Posterior vena cava (tissue), 2 donors: ENCODE results near the gene PNMA1. TPM values are rescaled to one million over a fixed set of nuclear protein-coding genes. Genes with fewer than 3 reads are reported as not detected.

Source experiments
- DNase-seq: peaks from one replicate; pipeline ENCODE4 v3.0.0-alpha.2; 2020; ENCODE audit warnings: low spot score
- intact Hi-C, 2 donors: fragments of 100-400 bp; cut with DNase I; formaldehyde crosslinking; loops; one replicate each; pipeline versions ENCODE4 v1.14.1 to v1.14.2; 2022 to 2023
- total RNA-seq, 2 donors: library from RNA; stranded (reverse); fragmentation: NEBNext Ultra II Directional; extraction: Animal tissue kit (Norgen Biotek cat#: 25700); gene quantifications; one replicate each; pipeline ENCODE4 v1.2.1, GENCODE V29; 2021
- donor health status: DM: yes; HTN: yes; CAD: no.
- donor health status: DM: yes; HTN: yes; CAD: no.

PNMA1 gene
- total RNA-seq, 2 donors from 2014 or later: 64.8 to 88.7 TPM

- no peak for DNase-seq
Observed at GRCh38 chr14:73753124-73753886, 39.1 kb upstream of the PNMA1 start.

DNA sequence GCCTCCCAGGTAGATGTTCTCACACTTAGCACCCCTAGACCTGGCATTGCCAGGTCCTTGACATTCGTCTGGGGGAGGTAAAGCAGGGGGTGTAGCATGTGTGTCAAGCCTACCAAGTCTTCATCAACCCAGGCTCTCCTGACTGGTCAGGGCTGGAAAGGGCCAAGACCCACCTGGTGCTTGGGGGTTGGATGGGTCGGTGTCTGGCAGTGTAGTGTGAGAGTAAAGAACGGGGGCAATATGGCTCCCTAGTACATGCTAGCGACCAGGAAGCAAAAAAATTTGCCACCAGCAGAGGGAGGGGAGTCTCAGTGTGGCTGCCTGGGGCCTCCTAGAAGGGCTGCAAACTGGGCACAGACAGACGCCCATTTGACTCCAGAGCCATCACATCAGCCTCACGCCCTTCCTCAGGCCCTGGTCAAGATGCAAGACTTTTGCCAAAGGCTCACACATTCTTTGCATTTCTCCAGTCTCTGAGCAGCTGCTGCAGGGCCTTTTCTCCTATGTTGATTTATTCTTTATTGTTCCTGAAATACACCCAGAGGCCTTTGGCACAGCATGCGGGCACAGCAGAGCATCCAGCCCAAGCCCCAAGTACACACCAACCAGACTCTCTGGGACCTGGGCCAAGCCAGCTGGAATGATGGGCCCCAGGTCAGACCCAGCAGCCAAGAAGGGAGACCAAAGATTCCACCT lies 38.3 kb upstream of the PNMA1 start:
- intact Hi-C loops: no loop called here
- no peak for DNase-seq

More at GRCh38 chr14:73753124-73753886, 39.1 kb upstream of the PNMA1 start:
- intact Hi-C loops: no loop called here

DNA sequence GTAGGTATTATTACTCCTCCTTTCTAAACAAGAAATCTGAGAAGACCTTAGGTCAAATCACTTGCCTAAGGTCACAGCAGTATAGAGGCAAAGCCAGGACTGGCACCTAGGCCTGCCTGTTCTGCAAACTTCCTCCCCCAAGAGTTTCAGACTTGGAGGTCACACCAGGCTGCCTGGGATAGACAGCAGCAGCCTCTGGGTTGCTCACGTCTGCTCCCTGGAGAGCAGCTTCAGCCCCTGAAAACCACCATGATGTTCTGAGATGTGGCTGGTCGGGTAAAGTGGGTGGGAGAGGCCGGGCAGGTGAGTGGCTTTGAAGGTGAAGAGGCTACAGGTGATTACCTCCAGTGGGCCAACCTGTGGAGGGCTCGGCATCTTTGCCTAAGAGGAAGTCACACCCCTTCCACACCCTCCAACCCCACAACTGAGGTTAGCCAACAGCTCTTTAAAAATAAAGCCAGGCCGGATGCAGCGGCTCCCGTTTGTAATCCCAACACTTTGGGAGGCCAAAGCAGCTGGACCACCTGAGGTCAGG lies 37.0 kb upstream of the PNMA1 start:
- no peak for DNase-seq
- intact Hi-C loops: no loop called here

DNA sequence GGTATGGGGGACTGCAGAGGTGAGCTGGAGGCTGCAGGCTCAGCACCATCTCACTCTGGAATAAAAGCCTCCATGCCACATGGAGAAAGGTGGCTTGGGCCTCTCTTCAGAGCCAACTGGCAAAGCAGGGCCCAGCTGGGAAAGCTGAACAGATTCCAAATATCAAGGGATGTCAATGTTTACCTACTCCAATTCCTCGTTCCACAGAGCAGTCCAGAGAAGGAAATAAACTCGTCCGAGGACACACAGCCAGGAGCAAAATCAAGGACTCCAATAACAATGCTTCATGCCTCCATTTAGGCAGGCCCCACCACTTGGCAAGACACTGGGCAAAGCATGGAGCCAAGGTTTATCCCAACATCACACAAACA lies 36.3 kb upstream of the PNMA1 start:
- no peak for DNase-seq
- intact Hi-C loops: no loop called here

GRCh38 chr14:73749706-73750530 lies 35.7 kb upstream of the PNMA1 start:
- intact Hi-C loops: no loop called here
- DNase-seq: no peak

DNA sequence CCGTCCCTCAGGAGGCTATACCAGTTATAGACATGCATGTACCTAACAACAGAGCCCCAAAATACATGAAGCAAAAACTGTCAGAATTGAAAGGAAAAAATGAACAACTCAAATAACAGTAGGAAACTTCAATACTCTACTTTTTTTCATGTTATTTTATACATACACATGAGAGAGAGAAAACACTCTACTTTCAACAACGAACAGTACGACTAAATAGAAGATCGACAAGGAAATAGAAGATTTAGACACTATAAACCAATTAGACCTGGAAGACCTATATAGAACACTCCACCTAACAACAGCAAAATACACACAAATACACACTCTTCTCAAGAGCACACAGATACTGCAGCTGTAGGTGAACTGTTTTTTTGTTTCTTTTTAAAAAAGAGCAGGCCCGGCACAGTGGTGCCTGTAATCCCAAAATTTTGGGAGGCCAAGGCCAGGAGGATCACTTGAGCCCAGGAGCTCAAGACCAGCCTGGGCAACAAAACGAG lies 34.7 kb upstream of the PNMA1 start:
- DNase-seq: no peak
- intact Hi-C loops: no loop called here

DNA sequence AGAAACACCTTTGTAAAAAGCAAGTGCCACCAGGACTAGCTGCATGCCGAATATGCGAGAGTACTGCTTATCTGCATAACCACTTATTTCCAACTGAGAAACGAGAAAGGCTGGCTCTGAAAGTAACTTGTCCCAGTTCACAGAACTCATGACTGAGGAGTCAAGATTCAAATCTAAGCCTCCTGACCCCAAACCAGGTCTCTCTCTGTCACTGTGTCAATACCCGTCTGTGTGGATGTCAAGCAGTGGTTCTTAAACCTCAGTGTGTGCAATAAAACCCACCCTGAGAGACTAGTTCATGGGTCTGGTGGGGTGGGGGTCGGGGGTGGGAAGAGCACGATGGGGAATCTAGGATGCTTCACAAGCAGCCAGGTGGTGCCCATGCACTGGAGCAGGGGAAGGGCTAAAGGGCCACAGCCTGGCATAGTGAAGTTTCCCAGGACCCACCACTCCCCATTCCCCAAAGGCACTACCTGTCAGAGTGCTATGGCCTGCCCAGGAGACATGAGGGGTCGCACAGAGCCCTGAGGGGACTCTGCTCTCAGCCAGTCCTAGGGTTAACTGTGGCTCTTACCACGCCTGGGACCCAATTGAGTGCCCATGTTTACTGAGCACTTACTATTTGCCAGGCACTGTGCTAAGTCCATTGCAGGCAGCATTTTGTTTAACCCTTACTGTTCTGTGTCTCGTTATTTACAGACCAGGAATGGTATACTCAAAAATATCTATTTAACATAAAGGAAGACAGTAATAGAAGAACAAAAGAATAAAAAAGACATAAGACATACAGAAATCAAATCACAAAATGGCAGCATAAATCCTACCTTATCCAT lies 33.4 kb upstream of the PNMA1 start:
- no peak for DNase-seq
- intact Hi-C loops: no loop called here

GRCh38 chr14:73746520-73747378 lies 32.6 kb upstream of the PNMA1 start:
- DNase-seq: no peak
- intact Hi-C loops: no loop called here

GRCh38 chr14:73745571-73746519 lies 31.7 kb upstream of the PNMA1 start:
- no peak for DNase-seq
- intact Hi-C loops: no loop called here

DNA sequence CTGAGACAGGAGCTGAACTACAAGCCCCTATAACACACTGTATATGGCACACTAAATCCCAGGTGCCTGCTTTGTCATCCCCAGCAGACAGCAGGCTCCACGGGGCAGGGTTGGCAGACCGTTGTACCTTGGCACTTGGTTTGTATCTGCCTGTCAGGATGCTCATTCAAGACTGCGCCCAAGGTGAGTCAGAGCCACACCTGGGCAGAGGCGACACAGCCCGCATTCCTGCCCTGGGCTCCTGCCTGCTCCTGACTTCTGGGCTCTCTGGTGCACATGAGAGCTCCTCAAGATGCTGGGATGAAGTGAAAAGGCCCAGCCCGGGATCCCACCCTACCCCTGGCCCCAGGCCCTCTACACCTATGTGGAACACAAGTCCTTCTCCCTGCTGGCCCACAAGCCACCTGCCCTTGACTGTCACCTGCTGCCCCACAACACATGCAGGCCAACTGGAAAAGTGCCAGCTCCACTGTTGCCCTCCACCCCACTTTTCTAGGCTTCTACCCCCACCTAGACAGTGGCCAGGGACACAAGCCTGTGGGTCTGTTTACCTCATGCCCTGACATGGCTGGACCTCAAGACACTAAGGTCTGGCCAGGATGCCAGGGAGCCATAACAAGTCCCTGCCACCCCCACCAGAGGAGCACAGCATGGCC lies 30.8 kb upstream of the PNMA1 start:
- no peak for DNase-seq
- intact Hi-C loops: no loop called here

- intact Hi-C loops: no loop called here
- DNase-seq: no peak
Observed at GRCh38 chr14:73744175-73744867, 30.1 kb upstream of the PNMA1 start.

GRCh38 chr14:73743431-73743931 lies 29.3 kb upstream of the PNMA1 start:
- intact Hi-C loops: no loop called here
- DNase-seq: no peak

GRCh38 chr14:73742520-73743238 lies 28.5 kb upstream of the PNMA1 start:
- no peak for DNase-seq
- intact Hi-C loops: no loop called here

DNA sequence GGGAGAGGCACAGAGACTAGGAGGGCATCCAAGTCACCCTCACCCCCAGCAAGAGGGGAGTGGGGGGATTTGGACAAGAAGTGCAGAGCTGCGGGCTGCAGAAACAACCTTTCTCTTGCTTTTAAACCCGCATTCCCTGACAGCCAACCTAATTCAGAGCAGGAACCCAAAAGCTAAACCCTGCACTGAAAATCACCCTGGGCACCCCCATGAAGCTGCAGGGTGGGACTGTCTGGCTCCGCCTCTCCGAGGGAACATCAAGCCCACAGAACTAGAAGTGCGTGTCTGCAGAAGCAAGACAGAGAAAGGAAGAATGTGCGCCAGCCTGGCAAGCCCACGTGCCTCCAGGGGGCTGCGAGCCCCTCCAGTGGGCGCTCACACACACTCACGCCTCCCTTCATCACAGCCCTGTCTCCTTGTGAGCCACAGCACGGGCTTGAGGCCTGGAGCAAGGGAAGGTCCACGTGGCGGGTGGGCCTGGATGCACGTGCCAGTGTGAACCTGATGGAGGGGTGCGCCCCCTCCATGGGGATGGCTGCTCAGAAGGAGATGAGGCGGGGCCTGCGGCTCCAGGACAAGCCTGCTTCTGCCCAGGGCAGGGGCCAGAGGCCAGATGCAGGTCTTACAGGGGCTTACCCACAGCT lies 27.8 kb upstream of the PNMA1 start:
- intact Hi-C loops: no loop called here
- no peak for DNase-seq
